Fibroblast of lung (primary cell): ENCODE results near the gene TCEAL7. TPM values are rescaled to one million over a fixed set of nuclear protein-coding genes. Genes with fewer than 3 reads are reported as not detected.

Experiments used
- DNase-seq, 2 donors: peaks; one replicate each; pipeline versions ENCODE4 v3.0.0 to v3.0.0-alpha.2; 2010; ENCODE audit warnings: low read depth in 2 of 2
- H2AFZ ChIP-seq: 2 replicates; pipeline ENCODE4 v1.5.1; 2012; ENCODE audit warnings: low read length, control low read depth, inconsistent platforms
- H3K27ac ChIP-seq: 2 replicates; pipeline ENCODE4 v1.5.1; 2011; ENCODE audit warnings: low read length, control low read depth; ENCODE audit not compliant: insufficient read depth
- H3K27me3 ChIP-seq: 2 replicates; pipeline ENCODE4 v1.5.1; 2011; ENCODE audit warnings: mild to moderate bottlenecking, low read length; ENCODE audit not compliant: control insufficient read depth, insufficient read depth
- H3K36me3 ChIP-seq: 2 replicates; pipeline ENCODE4 v1.5.1; 2011; ENCODE audit warnings: low read length; ENCODE audit not compliant: control insufficient read depth, insufficient read depth
- H3K4me1 ChIP-seq: 2 replicates; pipeline ENCODE4 v1.5.1; 2011; ENCODE audit warnings: low read length; ENCODE audit not compliant: control insufficient read depth, insufficient read depth; ENCODE audit errors: extremely low read depth
- H3K4me2 ChIP-seq: 2 replicates; pipeline ENCODE4 v1.5.1; 2011; ENCODE audit warnings: low read length, control low read depth; ENCODE audit not compliant: insufficient read depth; ENCODE audit errors: extremely low read depth
- H3K4me3 ChIP-seq, 4 experiments: fragments of 200-600 bp in 1 of 4; sonication (generic) in 1 of 4; replicated peaks in 1 of 4; 2 replicates each; pipeline ENCODE4 v1.5.1; 2011 to 2016; ENCODE audit warnings: low read length in 4 of 4, low read depth in 3 of 4, mild to moderate bottlenecking in 3 of 4, control low read depth in 2 of 4, inconsistent platforms in 1 of 4, mixed read lengths in 1 of 4; ENCODE audit not compliant: insufficient read depth in 1 of 4; ENCODE audit errors: control extremely low read depth in 1 of 4
- H3K79me2 ChIP-seq: 2 replicates; pipeline ENCODE4 v1.5.1; 2012; ENCODE audit warnings: mild to moderate bottlenecking, low read length, inconsistent platforms; ENCODE audit not compliant: control insufficient read depth, insufficient read depth
- H3K9ac ChIP-seq: 2 replicates; pipeline ENCODE4 v1.5.1; 2011; ENCODE audit warnings: mild to moderate bottlenecking, low read length, control low read depth; ENCODE audit not compliant: insufficient read depth
- H3K9me3 ChIP-seq: 2 replicates; pipeline ENCODE4 v1.5.1; 2012; ENCODE audit warnings: low read depth, low read length; ENCODE audit not compliant: control insufficient read depth, insufficient read depth
- H4K20me1 ChIP-seq: 2 replicates; pipeline ENCODE4 v1.5.1; 2011; ENCODE audit warnings: low read length; ENCODE audit not compliant: control insufficient read depth, insufficient read depth; ENCODE audit errors: extremely low read depth
- EZH2 ChIP-seq: IDR thresholded peaks from 2 replicates; pipeline ENCODE4 v1.5.1; 2012; ENCODE audit warnings: low read length, control low read depth, mild to moderate bottlenecking; ENCODE audit errors: missing control alignments
- polyA plus RNA-seq, 2 donors: library from polyadenylated mRNA; depleted of rRNA in 1 of 2; stranded (reverse) in 1 of 2; unstranded in 1 of 2; fragments of >200 nt; gene quantifications; 2 replicates each; pipeline ENCODE4 v1.2.1, GENCODE V29; 2011 to 2012; ENCODE audit warnings: missing spikeins in 1 of 2
- total RNA-seq: library from RNA; depleted of rRNA; stranded (reverse); fragments of >200 nt; gene quantifications from 2 replicates; pipeline ENCODE4 v1.2.1, GENCODE V29; 2014
- TF ChIP-seq, protein P1 (sequence below), 2 donors: IDR thresholded peaks in 1 of 2; conservative IDR thresholded peaks in 1 of 2; 1 replicate in 1 of 2; 2 replicates in 1 of 2; pipeline ENCODE4 v1.5.1; 2011 to 2012; ENCODE audit warnings: low read length in 2 of 2, control low read depth in 1 of 2, inconsistent platforms in 1 of 2, low read depth in 1 of 2, mild to moderate bottlenecking in 1 of 2

The TCEAL7 gene
- total and polyA plus RNA-seq, 2 donors (not counting 1 experiment from before 2014, with no cell fraction given): 32.5 to 46.8 TPM

DNA sequence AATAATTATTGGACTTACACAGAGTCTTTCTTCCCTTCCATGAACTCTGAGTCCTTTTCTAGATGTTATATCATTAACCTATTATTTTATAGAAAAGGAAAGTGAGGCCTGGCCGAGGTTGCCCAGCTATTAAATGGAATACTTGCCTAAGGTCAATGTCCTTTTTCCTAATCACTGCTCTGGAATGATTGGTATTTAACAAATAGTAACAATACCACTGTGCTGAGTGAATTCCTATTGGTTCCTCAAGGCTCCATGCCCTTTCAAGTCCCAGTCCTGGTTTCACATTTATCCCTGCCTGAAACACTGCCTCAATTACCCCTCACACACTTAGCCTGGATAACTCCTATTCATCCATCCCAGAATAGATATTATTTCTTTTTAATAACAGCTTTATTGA, 32.4 kb downstream of the TCEAL7 start:
- no peak overlapping the region for H3K27ac ChIP-seq
- H3K9me3 ChIP-seq: no peaks in the 10 kb centered on the region
- H3K79me2 ChIP-seq: peaks cover 4% of the 10 kb centered on the region
- peak; percentile 49 to 57 for DNase-seq
- H3K4me1 ChIP-seq: peaks cover 4% of the 10 kb centered on the region
- H3K27me3 ChIP-seq: no peaks in the 10 kb centered on the region
- H3K4me2 ChIP-seq: no peak overlapping the region
- TF ChIP-seq, protein P1, sequence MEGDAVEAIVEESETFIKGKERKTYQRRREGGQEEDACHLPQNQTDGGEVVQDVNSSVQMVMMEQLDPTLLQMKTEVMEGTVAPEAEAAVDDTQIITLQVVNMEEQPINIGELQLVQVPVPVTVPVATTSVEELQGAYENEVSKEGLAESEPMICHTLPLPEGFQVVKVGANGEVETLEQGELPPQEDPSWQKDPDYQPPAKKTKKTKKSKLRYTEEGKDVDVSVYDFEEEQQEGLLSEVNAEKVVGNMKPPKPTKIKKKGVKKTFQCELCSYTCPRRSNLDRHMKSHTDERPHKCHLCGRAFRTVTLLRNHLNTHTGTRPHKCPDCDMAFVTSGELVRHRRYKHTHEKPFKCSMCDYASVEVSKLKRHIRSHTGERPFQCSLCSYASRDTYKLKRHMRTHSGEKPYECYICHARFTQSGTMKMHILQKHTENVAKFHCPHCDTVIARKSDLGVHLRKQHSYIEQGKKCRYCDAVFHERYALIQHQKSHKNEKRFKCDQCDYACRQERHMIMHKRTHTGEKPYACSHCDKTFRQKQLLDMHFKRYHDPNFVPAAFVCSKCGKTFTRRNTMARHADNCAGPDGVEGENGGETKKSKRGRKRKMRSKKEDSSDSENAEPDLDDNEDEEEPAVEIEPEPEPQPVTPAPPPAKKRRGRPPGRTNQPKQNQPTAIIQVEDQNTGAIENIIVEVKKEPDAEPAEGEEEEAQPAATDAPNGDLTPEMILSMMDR (conservative IDR thresholded peaks at IDR 0.05 in 1 of 2, IDR thresholded peaks at IDR 0.05 in 1 of 2; ENCODE audit: low read depth in 1 of 2, low read length in 2 of 2): no peak
- TF ChIP-seq EZH2: no peak
- no peak overlapping the region for H3K4me3 ChIP-seq
- no peaks in the 10 kb centered on the region for H3K36me3 ChIP-seq
- H4K20me1 ChIP-seq: no peaks in the 10 kb centered on the region
- H3K9ac ChIP-seq: no peak overlapping the region
- no peak overlapping the region for H2AFZ ChIP-seq

DNA sequence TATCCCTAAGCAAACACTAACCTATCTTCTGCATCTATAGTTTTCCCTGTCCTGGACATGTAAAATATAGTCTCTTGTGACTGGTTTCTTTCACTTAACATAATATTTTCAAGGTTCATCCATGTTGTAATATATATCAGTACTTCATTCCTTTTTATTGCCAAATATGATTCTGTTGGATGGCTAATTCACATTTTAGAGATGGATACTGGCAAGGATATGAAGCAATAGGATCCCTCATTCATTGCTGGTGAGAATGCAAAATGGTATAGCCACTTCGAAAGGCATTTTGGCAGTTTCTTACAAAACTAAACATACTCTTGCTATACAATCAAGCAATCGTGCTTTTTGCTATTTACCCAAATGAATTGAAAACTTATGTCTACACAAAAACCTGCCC, 33.0 kb downstream of the TCEAL7 start:
- Histone ChIP-seq H3K27me3 (no peaks in the 10 kb centered on the region), H2AFZ (no peak overlapping the region), H3K9ac (no peak overlapping the region), H3K4me2 (no peak overlapping the region), H3K79me2 (no peaks in the 10 kb centered on the region), H3K27ac (no peak overlapping the region), H3K4me3 (no peak overlapping the region), H3K36me3 (no peaks in the 10 kb centered on the region), H3K4me1 (peaks cover 6% of the 10 kb centered on the region), H3K9me3 (no peaks in the 10 kb centered on the region), H4K20me1 (no peaks in the 10 kb centered on the region)
- no peak for DNase-seq
- TF ChIP-seq, protein P1 (conservative IDR thresholded peaks at IDR 0.05 in 1 of 2, IDR thresholded peaks at IDR 0.05 in 1 of 2; ENCODE audit: low read depth in 1 of 2, low read length in 2 of 2): no peak
- TF ChIP-seq EZH2: no peak

DNA sequence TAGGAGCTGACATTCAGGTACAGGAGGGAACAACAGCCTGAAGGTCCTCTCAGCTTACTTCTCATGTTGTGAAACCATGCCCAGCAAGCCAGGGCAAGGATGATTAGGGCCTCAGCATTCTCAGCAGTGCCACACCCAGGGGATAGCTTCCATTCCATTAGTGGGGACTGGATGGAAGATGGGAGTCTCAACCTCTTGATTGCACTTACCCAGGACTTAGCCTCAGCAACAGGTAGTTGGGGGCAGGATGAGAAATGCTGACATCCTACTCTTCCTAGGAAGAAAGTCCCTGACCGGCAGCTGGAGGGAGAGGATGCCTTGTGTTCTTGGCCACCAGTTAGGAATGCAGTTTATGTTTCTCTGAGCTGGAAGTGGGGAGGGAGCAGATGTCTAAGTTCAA, 37.5 kb downstream of the TCEAL7 start:
- TF ChIP-seq, protein P1 (conservative IDR thresholded peaks at IDR 0.05 in 1 of 2, IDR thresholded peaks at IDR 0.05 in 1 of 2; ENCODE audit: low read depth in 1 of 2, low read length in 2 of 2): no peak
- TF ChIP-seq EZH2: no peak
- H2AFZ ChIP-seq: peak overlapping the region; percentile 21
- H3K4me3 ChIP-seq: no peak overlapping the region
- peaks cover 6% of the 10 kb centered on the region for H3K4me1 ChIP-seq
- H3K27me3 ChIP-seq: no peaks in the 10 kb centered on the region
- H3K9ac ChIP-seq: no peak overlapping the region
- no peaks in the 10 kb centered on the region for H3K9me3 ChIP-seq
- no peaks in the 10 kb centered on the region for H4K20me1 ChIP-seq
- H3K36me3 ChIP-seq: no peaks in the 10 kb centered on the region
- DNase-seq: peak in 1 of 2 donors; percentile 30
- H3K4me2 ChIP-seq: no peak overlapping the region
- H3K79me2 ChIP-seq: no peaks in the 10 kb centered on the region
- no peak overlapping the region for H3K27ac ChIP-seq
